ENCODE measurements around the gene SHB. TPM values are rescaled to one million over a fixed set of nuclear protein-coding genes. Genes with fewer than 3 reads are reported as not detected.

SHB gene
- total and polyA plus RNA-seq, 2 of the 13 experiments (the other 11 are each of a cell fraction or from before 2014, with no cell fraction given), result 19.4 to 20.7 TPM

DNA sequence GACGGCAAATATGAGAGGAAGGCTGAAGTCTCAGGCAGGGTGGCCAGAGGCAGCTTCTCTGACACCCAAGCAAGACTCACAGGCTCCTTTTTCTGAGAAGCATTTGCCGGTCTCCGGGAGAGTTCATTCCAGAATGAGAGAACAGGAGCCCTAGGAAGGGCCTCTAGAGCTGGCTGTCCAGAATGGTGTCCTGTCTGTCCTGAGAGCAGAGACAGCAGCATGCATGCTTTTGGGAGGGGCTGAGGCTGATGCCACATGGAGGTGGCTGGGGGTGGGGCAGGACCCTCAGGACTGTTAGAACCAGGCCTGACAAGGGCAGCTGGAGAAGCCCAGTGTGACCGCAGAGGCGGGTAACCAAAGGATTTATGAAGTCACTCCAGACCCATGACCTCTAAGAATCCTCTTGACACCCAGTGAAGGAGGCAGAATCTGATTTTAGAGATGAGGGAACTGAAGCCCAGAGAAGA lies 60.0 kb downstream of the SHB start (continued):
- TF ChIP-seq KDM6A (CRISPR knock-in tag; IDR thresholded peaks at IDR 0.05; ENCODE audit: low read depth), result no peak
- no peak for TF ChIP-seq YEATS2 (CRISPR knock-in tag; IDR thresholded peaks at IDR 0.05; ENCODE audit: borderline replicate concordance)
- TF ChIP-seq TARDBP (CRISPR knock-in tag; IDR thresholded peaks at IDR 0.05), result no peak
- TF ChIP-seq BHLHE40 (IDR thresholded peaks at IDR 0.05; ENCODE audit: low read length), result no peak
- no peak for TF ChIP-seq ZNF777 (CRISPR knock-in tag; IDR thresholded peaks at IDR 0.05)
- no peak for TF ChIP-seq ZNF260 (CRISPR knock-in tag; IDR thresholded peaks at IDR 0.05; ENCODE audit: borderline replicate concordance, low read depth)
- TF ChIP-seq, protein P1, sequence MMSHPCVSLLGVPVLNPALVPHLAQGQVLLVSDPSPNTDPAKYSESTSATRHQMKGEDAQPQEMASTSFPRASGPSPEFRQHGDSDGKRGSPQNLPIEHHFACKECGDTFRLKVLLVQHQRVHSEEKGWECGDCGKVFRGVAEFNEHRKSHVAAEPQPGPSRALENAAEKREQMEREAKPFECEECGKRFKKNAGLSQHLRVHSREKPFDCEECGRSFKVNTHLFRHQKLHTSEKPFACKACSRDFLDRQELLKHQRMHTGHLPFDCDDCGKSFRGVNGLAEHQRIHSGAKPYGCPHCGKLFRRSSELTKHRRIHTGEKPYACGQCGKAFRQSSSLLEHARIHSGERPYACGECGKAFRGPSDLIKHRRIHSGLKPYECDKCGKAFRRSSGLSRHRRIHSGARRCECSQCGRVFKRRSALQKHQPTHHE (CRISPR knock-in tag; IDR thresholded peaks at IDR 0.05; ENCODE audit: borderline replicate concordance), result no peak
- TF ChIP-seq ATF4 (CRISPR knock-in tag; IDR thresholded peaks at IDR 0.05), result no peak

DNA sequence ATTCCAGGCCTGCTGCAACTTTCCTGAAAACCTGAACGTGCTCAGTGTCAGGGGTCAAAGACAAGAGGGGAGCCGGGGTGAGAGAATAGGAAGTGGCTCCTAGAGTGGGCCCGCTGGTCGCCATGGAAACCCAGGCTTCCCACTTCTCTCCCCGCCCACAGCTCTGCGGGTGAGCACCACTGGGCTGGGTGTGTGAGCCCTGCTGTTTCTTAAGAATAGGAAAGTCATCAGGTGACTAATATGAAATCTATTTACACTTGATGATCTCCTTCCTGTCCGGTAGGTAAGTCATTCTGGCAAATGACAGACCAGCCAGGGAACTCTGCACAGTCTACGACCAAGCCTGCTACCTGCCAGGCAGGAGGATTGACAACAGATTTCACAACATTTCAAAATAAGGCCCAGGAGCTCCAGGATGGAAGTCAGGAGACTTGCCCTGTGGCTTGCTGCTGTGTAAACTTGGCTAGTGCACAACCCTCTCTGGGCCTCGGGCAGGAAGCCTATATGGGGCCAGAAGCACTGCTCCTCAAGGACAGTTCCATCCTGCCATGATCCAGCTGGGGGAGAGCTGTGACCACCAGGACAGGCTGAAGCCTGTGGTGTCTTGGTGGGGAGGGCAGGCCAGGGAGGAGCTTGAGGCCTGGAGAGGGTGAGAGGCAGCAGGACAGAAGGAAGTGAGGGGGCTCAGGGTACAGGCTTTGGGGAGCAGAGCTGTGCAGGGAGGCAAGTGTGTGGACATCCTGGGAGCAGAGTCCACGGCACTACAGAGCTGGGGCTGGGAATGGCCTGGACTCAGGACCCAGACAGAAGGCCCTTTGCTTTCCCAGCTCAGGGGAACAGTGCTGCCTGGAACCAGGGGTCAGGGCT lies 60.6 kb downstream of the SHB start:
- Histone ChIP-seq H3K4me3 (replicated peaks in 1 of 3; ENCODE audit: insufficient read depth in 1 of 3, low read depth in 2 of 3, low read length in 3 of 3) (peak overlapping the region in 1 of 3 experiments; percentile 15; a peak in 1 of 6 replicates), H3K4me1 (ENCODE audit: insufficient read depth, low read length) (peaks cover 51% of the 10 kb centered on the region), H3K36me3 (replicated peaks in 1 of 2; ENCODE audit: control insufficient read depth in 1 of 2, insufficient read depth in 2 of 2, low read length in 2 of 2) (peaks cover 37 to 62% of the 10 kb centered on the region in 2 experiments), H3K9ac (ENCODE audit: insufficient read depth, low read depth, low read length) (peak overlapping the region; percentile 32), H3K9me3 (ENCODE audit: low read length) (no peaks in the 10 kb centered on the region), H4K20me1 (ENCODE audit: insufficient read depth, low read length) (peaks cover 36% of the 10 kb centered on the region), H3K79me2 (ENCODE audit: insufficient read depth, low read length) (peaks cover 65% of the 10 kb centered on the region), H3K4me2 (ENCODE audit: low read depth, low read length) (peak overlapping the region; percentile 52), H3K27me3 (ENCODE audit: control insufficient read depth in 1 of 2, insufficient read depth in 2 of 2, low read length in 2 of 2) (no peaks in the 10 kb centered on the region), H3K27ac (ENCODE audit: extremely low read length, insufficient read depth, low read length) (peak overlapping the region; percentile 69), H2AFZ (ENCODE audit: low read length) (no peak overlapping the region)
- in situ Hi-C loops (cut with HindIII; ENCODE audit: extremely low pct_ligation_motif_present, low pct_unique_long_range_greater_than_20kb), result loop anchor here (5.0 kb wide), 1 partner anchor 46 kb away; no protein-coding TSS in a partner anchor
- intact Hi-C loops (cut with micrococcal nuclease; ENCODE audit: unreplicated experiment), result loop anchor here (1.0 to 5.0 kb wide), 2 partner anchors 41 to 95 kb away; no protein-coding TSS in a partner anchor
- peak; percentile 76 for DNase-seq (ENCODE audit: low spot score)
- no TSS peak for BruUV-seq (replicated peaks)
- WGBS (ENCODE audit: low lambda C conversion rate), result 44% methylated on average over 9 of the region's 10 CpGs
- FAIRE-seq, result peak; percentile 91
- ChIA-PET POLR2A (interaction anchor here (0.7 to 2.9 kb wide), 21 partner anchors 9 to 100 kb away, joined by 3 to 44 read pairs (median 4); partner anchors contain the start of gene SHB), CTCF (ENCODE audit: low intra/inter-chr PET ratio, low total read pairs) (no interaction called here)
- ATAC-seq, result peak; percentile 94
- TF ChIP-seq ZBTB20 (CRISPR knock-in tag; IDR thresholded peaks at IDR 0.05; ENCODE audit: borderline replicate concordance, low read depth) (no peak), ZNF574 (CRISPR knock-in tag; IDR thresholded peaks at IDR 0.05) (peak; percentile 25; the same call in 1 of the 2 replicates), ZNF263 (CRISPR knock-in tag; IDR thresholded peaks at IDR 0.05) (peak; percentile 75), NONO (IDR thresholded peaks at IDR 0.05) (no peak), NONO (CRISPR knock-in tag; conservative IDR thresholded peaks at IDR 0.05) (0 out of 2 replicates have a peak, but pooled peaks have one; percentile 20), ZNF672 (CRISPR knock-in tag; IDR thresholded peaks at IDR 0.05) (no peak), FOXK2 (IDR thresholded peaks at IDR 0.05) (no peak)
- TF ChIP-seq, protein P2, sequence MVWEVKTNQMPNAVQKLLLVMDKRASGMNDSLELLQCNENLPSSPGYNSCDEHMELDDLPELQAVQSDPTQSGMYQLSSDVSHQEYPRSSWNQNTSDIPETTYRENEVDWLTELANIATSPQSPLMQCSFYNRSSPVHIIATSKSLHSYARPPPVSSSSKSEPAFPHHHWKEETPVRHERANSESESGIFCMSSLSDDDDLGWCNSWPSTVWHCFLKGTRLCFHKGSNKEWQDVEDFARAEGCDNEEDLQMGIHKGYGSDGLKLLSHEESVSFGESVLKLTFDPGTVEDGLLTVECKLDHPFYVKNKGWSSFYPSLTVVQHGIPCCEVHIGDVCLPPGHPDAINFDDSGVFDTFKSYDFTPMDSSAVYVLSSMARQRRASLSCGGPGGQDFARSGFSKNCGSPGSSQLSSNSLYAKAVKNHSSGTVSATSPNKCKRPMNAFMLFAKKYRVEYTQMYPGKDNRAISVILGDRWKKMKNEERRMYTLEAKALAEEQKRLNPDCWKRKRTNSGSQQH (CRISPR knock-in tag; IDR thresholded peaks at IDR 0.05; ENCODE audit: low read depth), result 0 out of 2 replicates have a peak, but pooled peaks have one; percentile 21

All from HepG2 (cell line).